Common myeloid progenitor, CD34-positive (primary cell): ENCODE results near the gene ZNF653.

Experiments used
- CTCF ChIA-PET: fragments of 350-600 bp; sonication (Branson Sonifier 250); formaldehyde crosslinking; loops from one replicate; lab custom pipeline; 2021; ENCODE audit warnings: antibody characterized with exemption; lab: Charles Lee
- POLR2A ChIA-PET: fragments of 350-600 bp; sonication (Branson Sonifier 250); formaldehyde crosslinking; loops from one replicate; lab custom pipeline; 2021; ENCODE audit warnings: antibody characterized with exemption; lab: Charles Lee
- DNase-seq, 3 donors: peaks; one replicate each; pipeline versions ENCODE4 v3.0.0 to v3.0.0-alpha.2; 2013
- H3K27ac ChIP-seq, 2 experiments: 1 replicate in 1 of 2; 2 replicates in 1 of 2; pipeline ENCODE4 v1.7.0; 2013; ENCODE audit warnings: inconsistent platforms in 2 of 2, low read length in 2 of 2, mild to moderate bottlenecking in 2 of 2, low read depth in 1 of 2, moderate library complexity in 1 of 2; ENCODE audit not compliant: severe bottlenecking in 2 of 2, insufficient read depth in 1 of 2, poor library complexity in 1 of 2
- H3K27me3 ChIP-seq, 5 experiments: replicated peaks in 2 of 5; 1 replicate in 3 of 5; 2 replicates in 2 of 5; pipeline versions ENCODE4 v1.6.1 to v1.7.0; 2013; ENCODE audit warnings: low read length in 4 of 5, mild to moderate bottlenecking in 2 of 5, moderate library complexity in 2 of 5, inconsistent platforms in 1 of 5; ENCODE audit not compliant: insufficient read depth in 5 of 5, control insufficient read depth in 4 of 5
- H3K36me3 ChIP-seq, 4 experiments: 1 replicate in 2 of 4; 2 replicates in 2 of 4; pipeline versions ENCODE4 v1.6.1 to v1.7.0; 2013; ENCODE audit warnings: low read length in 3 of 4, control low read depth in 1 of 4, mild to moderate bottlenecking in 1 of 4; ENCODE audit not compliant: control insufficient read depth in 4 of 4, insufficient read depth in 4 of 4
- H3K4me1 ChIP-seq, 4 experiments: 1 replicate in 3 of 4; 2 replicates in 1 of 4; pipeline versions ENCODE4 v1.6.1 to v1.7.1; 2013; ENCODE audit warnings: low read length in 3 of 4, mild to moderate bottlenecking in 3 of 4, control low read depth in 1 of 4, inconsistent platforms in 1 of 4, moderate library complexity in 1 of 4; ENCODE audit not compliant: control insufficient read depth in 4 of 4, insufficient read depth in 4 of 4; ENCODE audit errors: control extremely low read depth in 1 of 4
- H3K4me3 ChIP-seq, 7 experiments: 1 replicate in 4 of 7; 2 replicates in 3 of 7; pipeline versions ENCODE4 v1.5.1 to v1.7.0; 2013; ENCODE audit warnings: mild to moderate bottlenecking in 7 of 7, low read length in 6 of 7, moderate library complexity in 6 of 7, inconsistent platforms in 2 of 7, low read depth in 2 of 7, control low read depth in 1 of 7; ENCODE audit not compliant: insufficient read depth in 4 of 7, control insufficient read depth in 1 of 7; ENCODE audit errors: extremely low read depth in 1 of 7
- H3K9me3 ChIP-seq, 5 experiments: 1 replicate in 4 of 5; 2 replicates in 1 of 5; pipeline versions ENCODE4 v1.6.1 to v1.7.1; 2013; ENCODE audit warnings: low read length in 4 of 5, mild to moderate bottlenecking in 2 of 5, inconsistent platforms in 1 of 5, low read depth in 1 of 5, moderate library complexity in 1 of 5; ENCODE audit not compliant: control insufficient read depth in 4 of 5, insufficient read depth in 2 of 5; ENCODE audit errors: control extremely low read depth in 1 of 5
- WGBS: methylation state at CpG from one replicate; pipeline ENCODE4 v1.1.5; 2013; ENCODE audit not compliant: insufficient coverage; 5-methylcytosine and 5-hydroxymethylcytosine counted together

ZNF653 gene

GRCh38 chr19:11513946-11514345 lies 8.3 kb upstream of the ZNF653 start:
- POLR2A ChIA-PET, result no interaction called here
- Histone ChIP-seq H3K4me3 (no peak overlapping the region), H3K27me3 (no peaks in the 10 kb centered on the region), H3K9me3 (no peaks in the 10 kb centered on the region), H3K27ac (no peak overlapping the region), H3K4me1 (no peaks in the 10 kb centered on the region), H3K36me3 (peaks cover 11 to 41% (median 24%) of the 10 kb centered on the region in 4 experiments)
- no peak for DNase-seq
- CTCF ChIA-PET, result interaction anchor here (1.0 kb wide), 1 partner anchor 22 kb away, joined by 3 read pairs; no protein-coding TSS in a partner anchor
- 97% methylated on average over 17 of the region's 20 CpGs for WGBS

DNA sequence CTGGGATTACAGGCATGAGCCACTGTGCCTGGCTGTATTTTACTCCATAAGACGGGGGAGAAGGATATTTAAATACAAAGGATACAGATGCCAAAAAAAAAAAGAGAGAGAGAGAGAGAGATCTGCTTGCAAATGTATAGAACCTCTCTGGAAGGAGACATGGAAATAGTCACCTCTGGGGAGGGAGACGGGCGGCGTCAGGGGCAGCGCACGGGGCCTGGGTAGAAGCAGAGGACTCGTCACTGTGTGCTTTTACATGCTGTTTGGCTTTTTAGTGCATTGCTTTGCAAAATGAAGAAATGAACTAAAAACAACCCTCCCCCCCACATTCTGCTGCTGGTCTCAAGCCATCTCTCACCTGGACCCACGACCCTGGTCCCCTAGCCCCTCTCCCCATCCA lies 4.8 kb upstream of the ZNF653 start:
- CTCF ChIA-PET, result no interaction called here

GRCh38 chr19:11507370-11508078 lies 1.9 kb upstream of the ZNF653 start:
- no peaks in the 10 kb centered on the region for H3K27me3 ChIP-seq
- H3K27ac ChIP-seq, result no peak overlapping the region
- H3K36me3 ChIP-seq, result peaks cover 6 to 12% (median 6%) of the 10 kb centered on the region in 4 experiments
- H3K4me3 ChIP-seq, result no peak overlapping the region
- peaks cover 0 to 16% (median 15%) of the 10 kb centered on the region in 4 experiments for H3K4me1 ChIP-seq
- no peak for DNase-seq
- 98% methylated on average over 17 of the region's 18 CpGs for WGBS
- ChIA-PET POLR2A (interaction anchor here (0.6 kb wide), 1 partner anchor 1588 kb away, joined by 3 read pairs; no protein-coding TSS in a partner anchor), CTCF (no interaction called here)
- no peaks in the 10 kb centered on the region for H3K9me3 ChIP-seq

More for the DNA sequence above, 4.8 kb upstream of the ZNF653 start:
- no peak for DNase-seq
- Histone ChIP-seq H3K27me3 (no peaks in the 10 kb centered on the region), H3K9me3 (no peaks in the 10 kb centered on the region), H3K4me1 (peaks cover 0 to 12% (median 10%) of the 10 kb centered on the region in 4 experiments), H3K27ac (no peak overlapping the region), H3K36me3 (peaks cover 8 to 26% (median 15%) of the 10 kb centered on the region in 4 experiments), H3K4me3 (no peak overlapping the region)
- 97% methylated on average over 6 of the region's 8 CpGs for WGBS
- POLR2A ChIA-PET, result no interaction called here

- no peak overlapping the region for H3K27ac ChIP-seq
- H3K27me3 ChIP-seq, result no peaks in the 10 kb centered on the region
- 100% methylated on average over 6 of the region's 6 CpGs for WGBS
- POLR2A ChIA-PET, result interaction anchor here (0.6 kb wide), 1 partner anchor 1589 kb away, joined by 3 read pairs; no protein-coding TSS in a partner anchor
- CTCF ChIA-PET, result no interaction called here
- DNase-seq, result no peak
- no peaks in the 10 kb centered on the region for H3K9me3 ChIP-seq
- no peak overlapping the region for H3K4me3 ChIP-seq
- peaks cover 0 to 16% (median 15%) of the 10 kb centered on the region in 4 experiments for H3K4me1 ChIP-seq
- H3K36me3 ChIP-seq, result peaks cover 3 to 8% (median 6%) of the 10 kb centered on the region in 4 experiments
Measured at GRCh38 chr19:11506967-11507366, 1.3 kb upstream of the ZNF653 start.

DNA sequence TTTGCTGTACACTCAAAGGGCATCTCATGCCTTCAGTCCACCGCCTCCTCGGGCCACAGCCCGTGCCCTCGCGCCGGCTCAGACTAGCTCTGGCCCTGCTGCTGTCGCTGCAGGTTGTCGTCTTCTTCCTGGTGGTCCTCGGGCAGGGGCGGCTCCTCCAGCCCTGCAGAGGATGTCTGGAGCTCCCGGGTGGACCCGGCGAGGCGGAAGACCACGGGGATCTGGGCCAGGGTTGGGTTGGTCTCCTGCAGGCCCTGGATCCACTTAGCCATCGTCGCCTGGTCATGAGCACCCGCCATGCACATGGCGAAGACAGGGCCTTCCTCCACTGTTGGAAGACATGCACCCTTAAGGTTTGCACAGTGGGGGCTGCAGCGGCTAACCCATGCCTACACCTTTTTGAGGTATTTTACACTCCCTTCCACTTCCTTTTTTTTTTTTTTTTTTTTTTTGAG lies 489 bp upstream of the ZNF653 start:
- Histone ChIP-seq H3K9me3 (no peaks in the 10 kb centered on the region), H3K4me3 (peak overlapping the region; percentile 73 to 89 (median 81)), H3K27me3 (no peaks in the 10 kb centered on the region), H3K4me1 (peaks cover 0 to 16% (median 15%) of the 10 kb centered on the region in 4 experiments), H3K36me3 (peaks cover under 1 to 6% (median 3%) of the 10 kb centered on the region in 4 experiments), H3K27ac (peak overlapping the region; percentile 58 to 93)
- peak in 1 of 3 donors; percentile 50 for DNase-seq
- CTCF ChIA-PET, result no interaction called here
- WGBS, result 29% methylated on average over 19 of the region's 20 CpGs
- POLR2A ChIA-PET, result interaction anchor here (1.0 kb wide), 1 partner anchor 62 kb away, joined by 3 read pairs; no protein-coding TSS in a partner anchor

DNA sequence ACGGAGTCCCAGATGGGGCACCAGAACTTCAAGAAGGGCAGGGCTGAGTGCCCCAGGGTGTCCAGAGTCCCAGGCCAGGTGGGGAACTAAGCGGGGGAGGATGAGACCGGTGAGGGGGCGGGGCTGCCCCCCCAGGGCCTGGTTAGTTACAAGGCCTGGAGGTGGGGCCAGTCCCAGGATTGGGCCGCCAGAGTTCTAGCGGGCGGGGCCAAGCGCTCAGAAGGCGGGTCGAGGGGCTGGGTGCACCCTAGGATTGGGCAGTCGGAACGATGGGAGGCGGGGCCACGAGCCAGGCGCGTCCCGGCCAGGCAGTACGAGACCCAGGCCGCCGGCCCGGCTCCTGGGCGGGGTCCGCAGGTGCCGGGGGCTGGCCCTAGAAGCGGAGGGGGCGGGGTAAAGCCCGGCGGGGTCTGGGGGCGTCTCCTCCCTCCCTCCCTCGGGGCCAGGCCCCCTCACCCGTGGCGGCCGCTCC lies 571 bp downstream of the ZNF653 start:
- Histone ChIP-seq H3K27me3 (no peaks in the 10 kb centered on the region), H3K4me1 (peaks cover 0 to 16% (median 15%) of the 10 kb centered on the region in 4 experiments), H3K4me3 (peak overlapping the region; percentile 73 to 89 (median 81)), H3K27ac (peak overlapping the region; percentile 58 to 93), H3K36me3 (peaks cover 0 to 3% (median 0%) of the 10 kb centered on the region in 4 experiments), H3K9me3 (no peaks in the 10 kb centered on the region)
- WGBS, result under 1% methylated on average over 18 of the region's 33 CpGs
- CTCF ChIA-PET, result no interaction called here
- POLR2A ChIA-PET, result no interaction called here
- peak; percentile 95 to 97 (median 97) for DNase-seq
